BLaER1 (cell line): ENCODE results near the gene CDKAL1.

Experiments
- H3K27ac ChIP-seq: shearing (Covaris generic); formaldehyde crosslinking; 2 replicates; pipeline ENCODE4 v1.8.1; 2022
- H3K27me3 ChIP-seq: shearing (Covaris generic); formaldehyde crosslinking; 2 replicates; pipeline ENCODE4 v1.8.1; 2022
- H3K36me3 ChIP-seq: shearing (Covaris generic); formaldehyde crosslinking; 2 replicates; pipeline ENCODE4 v1.8.1; 2022
- H3K4me1 ChIP-seq: shearing (Covaris generic); formaldehyde crosslinking; 2 replicates; pipeline ENCODE4 v1.8.1; 2022
- H3K4me2 ChIP-seq: shearing (Covaris generic); formaldehyde crosslinking; 2 replicates; pipeline ENCODE4 v1.8.1; 2022
- H3K4me3 ChIP-seq: shearing (Covaris generic); formaldehyde crosslinking; 2 replicates; pipeline ENCODE4 v1.8.1; 2022
- H3K9ac ChIP-seq: shearing (Covaris generic); formaldehyde crosslinking; 2 replicates; pipeline ENCODE4 v1.8.1; 2022
- H3K9me3 ChIP-seq: shearing (Covaris generic); formaldehyde crosslinking; 2 replicates; pipeline ENCODE4 v1.8.1; 2022
- H4K20me1 ChIP-seq: shearing (Covaris generic); formaldehyde crosslinking; 2 replicates; pipeline ENCODE4 v1.8.1; 2022
- Cebpa-rat ChIP-seq: shearing (Covaris generic); IDR thresholded peaks from 2 replicates; pipeline ENCODE4 v1.8.1; 2022

The CDKAL1 gene

DNA sequence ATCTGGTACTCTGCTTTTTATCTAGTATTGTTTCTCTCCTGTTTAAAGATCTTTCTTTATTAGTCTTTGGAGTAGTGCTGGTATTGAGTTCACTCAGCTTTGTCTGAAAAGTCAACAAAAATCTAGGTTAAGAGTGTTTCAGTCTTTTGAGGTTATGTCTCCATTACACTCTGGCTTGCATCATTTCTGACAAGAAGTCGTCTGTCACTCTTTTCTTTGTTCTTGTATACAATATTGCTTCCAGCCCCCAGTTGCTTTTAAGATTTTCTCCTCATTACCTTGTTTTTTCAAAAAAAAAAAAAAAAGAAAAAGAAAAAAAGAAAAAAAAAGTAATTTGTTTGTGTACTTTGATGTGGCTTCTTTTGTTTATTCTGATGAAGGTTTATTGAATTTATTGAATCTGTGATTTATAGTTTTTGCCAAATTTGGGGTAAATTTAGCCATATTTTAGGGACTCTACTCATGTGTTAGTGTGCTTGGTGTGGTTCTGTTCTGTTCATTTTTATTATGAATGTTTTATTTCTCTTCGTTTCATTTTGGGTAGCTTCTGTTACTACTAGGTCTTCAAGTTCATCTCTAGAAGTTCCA lies 408.9 kb downstream of the CDKAL1 start:
- no peak for TF ChIP-seq Cebpa-rat
- Histone ChIP-seq H3K27ac (no peak overlapping the region), H3K36me3 (no peaks in the 10 kb centered on the region), H3K9me3 (peaks cover 16% of the 10 kb centered on the region; the same call in 1 of the 2 replicates), H3K4me3 (no peak overlapping the region), H3K27me3 (no peaks in the 10 kb centered on the region), H3K4me1 (no peaks in the 10 kb centered on the region), H3K9ac (no peak overlapping the region), H4K20me1 (no peaks in the 10 kb centered on the region), H3K4me2 (no peak overlapping the region)

DNA sequence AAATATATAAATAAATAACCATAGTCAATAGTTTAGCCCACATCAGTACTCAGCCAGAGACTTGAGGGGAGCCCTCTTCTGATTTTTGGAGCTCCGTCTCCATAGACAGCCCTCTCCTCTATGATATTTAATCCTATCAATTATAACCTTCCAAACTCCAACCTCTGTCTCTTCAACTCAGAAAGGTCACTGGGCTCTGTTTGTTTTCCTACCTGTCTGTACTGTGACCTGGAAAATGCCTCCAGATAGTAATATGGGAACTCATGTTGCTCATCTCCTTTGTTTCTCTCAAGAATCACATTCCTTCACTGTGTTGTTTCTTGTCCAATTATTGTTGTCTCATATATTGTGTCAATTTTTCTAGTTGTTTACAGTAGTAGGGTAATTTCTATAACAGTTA lies 409.7 kb downstream of the CDKAL1 start:
- Histone ChIP-seq H3K4me3 (no peak overlapping the region), H3K4me1 (no peaks in the 10 kb centered on the region), H3K27me3 (no peaks in the 10 kb centered on the region), H3K27ac (no peak overlapping the region), H3K9ac (no peak overlapping the region), H3K36me3 (no peaks in the 10 kb centered on the region), H3K9me3 (peaks cover 16% of the 10 kb centered on the region; the same call in 1 of the 2 replicates), H3K4me2 (no peak overlapping the region), H4K20me1 (no peaks in the 10 kb centered on the region)
- TF ChIP-seq Cebpa-rat: no peak

DNA sequence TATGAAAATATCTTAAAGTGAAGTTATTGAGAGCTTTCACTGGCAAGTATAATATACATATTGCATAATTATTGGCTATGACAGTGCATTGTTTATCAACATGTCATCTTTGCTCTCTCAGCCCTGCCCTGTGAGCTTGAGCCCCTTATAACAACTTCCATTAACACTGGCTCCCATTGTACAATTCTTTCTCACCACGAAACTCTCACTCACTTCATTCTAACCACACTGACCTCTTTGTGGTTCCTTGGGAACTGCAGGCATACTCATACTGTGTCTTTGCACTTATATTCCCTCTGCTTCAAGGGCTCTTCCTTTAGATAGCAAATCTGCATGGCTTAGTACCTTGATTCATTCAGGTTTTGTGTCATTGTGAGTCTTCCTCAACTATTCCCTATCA lies 411.8 kb downstream of the CDKAL1 start:
- TF ChIP-seq Cebpa-rat: no peak
- H3K27ac ChIP-seq: no peak overlapping the region
- no peaks in the 10 kb centered on the region for H3K4me1 ChIP-seq
- no peak overlapping the region for H3K4me2 ChIP-seq
- H3K9me3 ChIP-seq: peaks cover 16% of the 10 kb centered on the region; the same call in 1 of the 2 replicates
- no peaks in the 10 kb centered on the region for H4K20me1 ChIP-seq
- H3K36me3 ChIP-seq: no peaks in the 10 kb centered on the region
- no peak overlapping the region for H3K4me3 ChIP-seq
- no peak overlapping the region for H3K9ac ChIP-seq
- H3K27me3 ChIP-seq: no peaks in the 10 kb centered on the region

DNA sequence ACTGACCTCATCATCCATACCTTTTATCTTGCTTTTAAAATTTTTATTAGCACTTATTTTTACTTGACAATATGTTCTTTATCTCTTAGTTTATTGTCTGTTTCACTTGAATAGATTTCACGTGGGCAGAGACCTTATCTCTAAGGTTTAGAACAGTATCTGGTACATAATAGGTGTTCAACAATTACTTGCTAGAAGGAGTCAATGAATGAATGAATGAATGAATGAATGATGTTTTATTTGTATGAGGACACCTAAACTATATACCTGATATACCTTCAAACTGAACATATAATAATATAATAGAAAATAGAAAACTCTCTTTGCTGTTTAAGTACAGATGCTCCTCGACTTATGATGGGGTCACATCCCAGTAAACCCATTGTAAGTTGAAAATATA lies 412.6 kb downstream of the CDKAL1 start:
- H3K27me3 ChIP-seq: no peaks in the 10 kb centered on the region
- H3K27ac ChIP-seq: no peak overlapping the region
- no peak overlapping the region for H3K9ac ChIP-seq
- TF ChIP-seq Cebpa-rat: no peak
- H3K36me3 ChIP-seq: no peaks in the 10 kb centered on the region
- peaks cover 16% of the 10 kb centered on the region; the same call in 1 of the 2 replicates for H3K9me3 ChIP-seq
- no peak overlapping the region for H3K4me2 ChIP-seq
- no peak overlapping the region for H3K4me3 ChIP-seq
- no peaks in the 10 kb centered on the region for H4K20me1 ChIP-seq
- no peaks in the 10 kb centered on the region for H3K4me1 ChIP-seq

DNA sequence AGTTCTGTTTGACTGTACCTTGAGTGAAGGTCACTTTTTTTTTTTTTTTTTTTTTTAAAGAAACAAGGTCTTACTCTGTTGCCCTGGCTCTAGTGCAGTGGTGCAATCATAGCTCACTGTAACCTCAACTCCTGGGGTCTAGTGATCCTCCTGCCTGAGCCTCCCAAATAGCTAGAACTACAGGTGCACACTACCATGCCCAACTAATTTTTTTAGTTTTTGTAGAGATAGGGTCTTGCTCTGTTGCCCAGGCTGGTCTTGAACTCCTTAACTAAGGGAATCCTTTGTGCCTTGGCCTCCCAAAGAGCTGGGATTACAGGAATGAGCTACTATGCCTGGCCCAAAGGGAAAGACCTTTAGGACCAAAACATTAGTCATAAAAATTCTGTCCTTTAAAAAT lies 413.7 kb downstream of the CDKAL1 start:
- H3K4me2 ChIP-seq: no peak overlapping the region
- H3K27ac ChIP-seq: no peak overlapping the region
- no peaks in the 10 kb centered on the region for H4K20me1 ChIP-seq
- H3K9ac ChIP-seq: no peak overlapping the region
- no peaks in the 10 kb centered on the region for H3K4me1 ChIP-seq
- no peaks in the 10 kb centered on the region for H3K27me3 ChIP-seq
- no peaks in the 10 kb centered on the region for H3K36me3 ChIP-seq
- TF ChIP-seq Cebpa-rat: no peak
- H3K9me3 ChIP-seq: peaks cover 7% of the 10 kb centered on the region; the same call in 1 of the 2 replicates
- no peak overlapping the region for H3K4me3 ChIP-seq

DNA sequence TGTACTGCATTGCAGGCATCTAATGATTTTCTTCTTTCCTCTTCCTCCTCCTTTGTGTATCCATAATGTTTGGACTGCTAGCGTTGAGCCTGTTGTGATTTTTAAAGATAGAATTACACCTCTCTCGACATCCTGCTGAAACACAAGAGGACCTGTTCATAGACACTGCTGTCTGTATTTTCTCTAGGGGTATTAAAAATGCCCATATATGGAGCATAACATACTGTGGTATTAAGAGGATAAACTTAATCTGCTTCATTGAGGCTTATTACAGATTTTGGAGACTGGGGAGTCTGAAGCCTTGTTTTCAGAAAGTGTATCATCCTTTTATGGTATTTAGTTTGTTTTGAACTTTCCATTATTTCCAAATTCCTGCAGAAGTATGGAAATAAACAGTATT lies 414.3 kb downstream of the CDKAL1 start:
- H3K4me3 ChIP-seq: no peak overlapping the region
- H3K27me3 ChIP-seq: no peaks in the 10 kb centered on the region
- H4K20me1 ChIP-seq: no peaks in the 10 kb centered on the region
- 0 out of 2 replicates have a peak, but pooled peaks cover 1% of the 10 kb centered on the region for H3K9me3 ChIP-seq
- H3K4me1 ChIP-seq: no peaks in the 10 kb centered on the region
- no peaks in the 10 kb centered on the region for H3K36me3 ChIP-seq
- H3K27ac ChIP-seq: no peak overlapping the region
- no peak for TF ChIP-seq Cebpa-rat
- H3K4me2 ChIP-seq: no peak overlapping the region
- no peak overlapping the region for H3K9ac ChIP-seq

GRCh38 chr6:20949138-20949537 lies 414.9 kb downstream of the CDKAL1 start:
- H3K27ac ChIP-seq: no peak overlapping the region
- no peaks in the 10 kb centered on the region for H3K9me3 ChIP-seq
- no peak for TF ChIP-seq Cebpa-rat
- H3K27me3 ChIP-seq: no peaks in the 10 kb centered on the region
- no peaks in the 10 kb centered on the region for H3K36me3 ChIP-seq
- H3K4me3 ChIP-seq: no peak overlapping the region
- no peak overlapping the region for H3K4me2 ChIP-seq
- no peaks in the 10 kb centered on the region for H4K20me1 ChIP-seq
- no peaks in the 10 kb centered on the region for H3K4me1 ChIP-seq
- no peak overlapping the region for H3K9ac ChIP-seq

GRCh38 chr6:20952699-20953474 lies 418.6 kb downstream of the CDKAL1 start:
- Histone ChIP-seq H3K9ac (no peak overlapping the region), H4K20me1 (no peaks in the 10 kb centered on the region), H3K4me1 (no peaks in the 10 kb centered on the region), H3K27ac (no peak overlapping the region), H3K9me3 (no peaks in the 10 kb centered on the region), H3K36me3 (peaks cover 8% of the 10 kb centered on the region; the same call in 1 of the 2 replicates), H3K4me2 (no peak overlapping the region), H3K4me3 (no peak overlapping the region), H3K27me3 (no peaks in the 10 kb centered on the region)
- TF ChIP-seq Cebpa-rat: no peak

DNA sequence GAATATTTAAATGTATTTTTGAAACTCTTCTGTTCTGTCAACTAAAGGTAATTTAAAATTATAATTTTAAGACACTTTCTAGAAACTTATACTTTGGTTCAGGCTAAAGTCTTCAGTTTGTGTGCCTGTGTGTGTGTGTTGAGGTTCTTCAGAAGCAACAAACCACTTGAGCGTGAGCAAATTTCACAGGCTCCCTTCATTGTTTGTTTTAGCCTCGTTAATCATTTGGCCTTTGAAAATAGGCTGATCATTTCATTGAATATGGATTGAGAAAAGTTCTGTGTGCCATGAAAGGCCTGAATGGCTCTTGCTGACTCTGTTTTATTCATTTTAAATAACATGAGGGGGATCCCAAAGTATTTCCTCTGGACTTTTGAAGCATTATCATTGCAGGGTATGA lies 420.1 kb downstream of the CDKAL1 start:
- H3K4me2 ChIP-seq: no peak overlapping the region
- TF ChIP-seq Cebpa-rat: no peak
- H3K27ac ChIP-seq: no peak overlapping the region
- H3K4me3 ChIP-seq: no peak overlapping the region
- H3K9ac ChIP-seq: no peak overlapping the region
- H3K9me3 ChIP-seq: no peaks in the 10 kb centered on the region
- H4K20me1 ChIP-seq: no peaks in the 10 kb centered on the region
- H3K36me3 ChIP-seq: peaks cover 11% of the 10 kb centered on the region; the same call in 1 of the 2 replicates
- no peaks in the 10 kb centered on the region for H3K27me3 ChIP-seq
- no peaks in the 10 kb centered on the region for H3K4me1 ChIP-seq

GRCh38 chr6:20955131-20955530 lies 420.9 kb downstream of the CDKAL1 start:
- Histone ChIP-seq H3K4me3 (no peak overlapping the region), H3K4me1 (no peaks in the 10 kb centered on the region), H3K27me3 (no peaks in the 10 kb centered on the region), H3K9ac (no peak overlapping the region), H3K36me3 (peaks cover 11% of the 10 kb centered on the region; the same call in 1 of the 2 replicates), H3K4me2 (no peak overlapping the region), H4K20me1 (no peaks in the 10 kb centered on the region), H3K9me3 (no peaks in the 10 kb centered on the region), H3K27ac (no peak overlapping the region)
- no peak for TF ChIP-seq Cebpa-rat
